ENCODE measurements around the gene TADA2A.

The TADA2A gene

DNA sequence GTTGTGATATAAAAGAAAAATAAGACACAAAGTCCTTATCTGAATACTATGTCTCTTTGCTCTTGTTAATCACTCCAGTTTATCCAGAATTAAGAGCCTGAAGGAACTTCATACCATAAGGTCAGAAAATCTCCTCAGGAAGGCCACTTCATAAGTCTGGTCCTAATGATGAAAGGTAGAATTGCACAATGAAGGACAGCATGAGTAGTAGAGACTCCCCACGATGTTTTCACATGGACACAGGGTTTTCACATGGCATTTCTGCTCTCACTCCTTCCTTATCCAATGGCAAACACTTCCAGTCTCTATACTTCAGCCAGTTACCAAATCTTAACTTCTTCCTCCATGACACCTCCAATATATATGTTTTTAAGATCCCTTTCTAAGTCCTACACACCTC is 41.1 kb upstream of the TADA2A start:
- DNase-seq (ENCODE audit: low read depth, low spot score), result no peak
- H3K4me3 ChIP-seq (ENCODE audit: low read depth, low read length), result no peak overlapping the region
- TF ChIP-seq, protein P1, sequence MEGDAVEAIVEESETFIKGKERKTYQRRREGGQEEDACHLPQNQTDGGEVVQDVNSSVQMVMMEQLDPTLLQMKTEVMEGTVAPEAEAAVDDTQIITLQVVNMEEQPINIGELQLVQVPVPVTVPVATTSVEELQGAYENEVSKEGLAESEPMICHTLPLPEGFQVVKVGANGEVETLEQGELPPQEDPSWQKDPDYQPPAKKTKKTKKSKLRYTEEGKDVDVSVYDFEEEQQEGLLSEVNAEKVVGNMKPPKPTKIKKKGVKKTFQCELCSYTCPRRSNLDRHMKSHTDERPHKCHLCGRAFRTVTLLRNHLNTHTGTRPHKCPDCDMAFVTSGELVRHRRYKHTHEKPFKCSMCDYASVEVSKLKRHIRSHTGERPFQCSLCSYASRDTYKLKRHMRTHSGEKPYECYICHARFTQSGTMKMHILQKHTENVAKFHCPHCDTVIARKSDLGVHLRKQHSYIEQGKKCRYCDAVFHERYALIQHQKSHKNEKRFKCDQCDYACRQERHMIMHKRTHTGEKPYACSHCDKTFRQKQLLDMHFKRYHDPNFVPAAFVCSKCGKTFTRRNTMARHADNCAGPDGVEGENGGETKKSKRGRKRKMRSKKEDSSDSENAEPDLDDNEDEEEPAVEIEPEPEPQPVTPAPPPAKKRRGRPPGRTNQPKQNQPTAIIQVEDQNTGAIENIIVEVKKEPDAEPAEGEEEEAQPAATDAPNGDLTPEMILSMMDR (IDR thresholded peaks at IDR 0.05; ENCODE audit: low read depth, low read length), result no peak
- in situ Hi-C loops (cut with HindIII; ENCODE audit: low sequenced_read_pairs), result no loop called here

DNA sequence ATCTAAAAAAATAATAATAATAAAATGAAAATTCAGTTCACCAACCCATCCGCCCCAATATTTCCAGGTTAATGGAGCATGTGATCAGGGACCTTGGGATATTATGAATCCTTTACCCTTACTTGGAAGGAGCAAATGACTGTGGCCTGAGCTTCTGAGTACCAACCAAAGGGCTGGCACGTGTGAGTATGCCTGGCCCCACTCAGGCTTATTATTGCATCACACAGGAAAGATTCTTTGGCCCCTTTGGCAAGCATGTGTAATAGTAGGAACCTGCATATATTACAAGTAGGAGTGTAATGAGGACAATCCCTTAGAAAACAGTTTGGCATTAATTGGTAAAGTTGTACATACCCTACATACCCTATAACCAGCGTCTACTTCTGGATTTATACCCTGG is 38.1 kb upstream of the TADA2A start:
- no peak overlapping the region for H3K4me3 ChIP-seq (ENCODE audit: low read depth, low read length)
- TF ChIP-seq, protein P1 (IDR thresholded peaks at IDR 0.05; ENCODE audit: low read depth, low read length), result no peak
- DNase-seq (ENCODE audit: low read depth, low spot score), result no peak
- in situ Hi-C loops (cut with HindIII; ENCODE audit: low sequenced_read_pairs), result no loop called here

GRCh38 chr17:37373530-37374159 is 33.0 kb upstream of the TADA2A start:
- TF ChIP-seq, protein P1 (IDR thresholded peaks at IDR 0.05; ENCODE audit: low read depth, low read length), result peak; percentile 100
- in situ Hi-C loops (cut with HindIII; ENCODE audit: low sequenced_read_pairs), result no loop called here
- H3K4me3 ChIP-seq (ENCODE audit: low read depth, low read length), result no peak overlapping the region
- DNase-seq (ENCODE audit: low read depth, low spot score), result peak; percentile 86

DNA sequence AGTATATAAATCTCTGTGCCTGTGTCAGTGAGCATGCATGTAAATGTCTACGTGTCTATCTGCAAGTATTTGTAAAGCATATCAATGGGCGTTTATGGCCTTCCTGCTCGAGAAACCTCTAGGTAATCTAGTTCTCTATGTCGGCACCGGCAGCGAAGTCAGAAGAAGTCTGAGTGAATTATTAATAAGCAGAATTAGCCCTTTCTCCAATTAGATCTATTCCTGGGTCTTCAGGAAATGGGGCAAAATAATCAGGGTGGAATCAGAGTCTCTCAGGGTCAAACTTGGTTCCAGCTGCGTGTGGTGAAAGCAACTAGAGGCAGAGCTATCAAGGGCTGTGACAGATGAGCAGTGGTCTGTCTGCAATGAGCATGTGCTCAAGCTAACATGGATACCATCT is 31.0 kb upstream of the TADA2A start, which contains the start of gene C17orf78:
TSS of gene C17orf78 (plus strand) at position 280 of the 400 bp plus-strand sequence. CDS start at position 388, 108 bp downstream.
- TF ChIP-seq, protein P1 (IDR thresholded peaks at IDR 0.05; ENCODE audit: low read depth, low read length), result no peak
- no peak within 1 kb of the TSS for H3K4me3 ChIP-seq (ENCODE audit: low read depth, low read length)
- DNase-seq (ENCODE audit: low read depth, low spot score), result no peak
- in situ Hi-C loops (cut with HindIII; ENCODE audit: low sequenced_read_pairs), result no loop called here

- in situ Hi-C loops (cut with HindIII; ENCODE audit: low sequenced_read_pairs), result no loop called here
- H3K4me3 ChIP-seq (ENCODE audit: low read depth, low read length), result no peak overlapping the region
- TF ChIP-seq, protein P1 (IDR thresholded peaks at IDR 0.05; ENCODE audit: low read depth, low read length), result no peak
- DNase-seq (ENCODE audit: low read depth, low spot score), result no peak
Measured at GRCh38 chr17:37382056-37382455, 24.6 kb upstream of the TADA2A start.

- no peak for DNase-seq (ENCODE audit: low read depth, low spot score)
- TF ChIP-seq, protein P1 (IDR thresholded peaks at IDR 0.05; ENCODE audit: low read depth, low read length), result no peak
- H3K4me3 ChIP-seq (ENCODE audit: low read depth, low read length), result no peak overlapping the region
- in situ Hi-C loops (cut with HindIII; ENCODE audit: low sequenced_read_pairs), result no loop called here
Measured at GRCh38 chr17:37384560-37385149, 22.0 kb upstream of the TADA2A start.

All from astrocyte of the spinal cord (primary cell).